ENCODE measurements around the gene DUSP18.
"Not testable (repeated sequence)": the region's sequence is repeated elsewhere in the genome, so short reads cannot be mapped to it uniquely, and the experiment has no call there.

Gene DUSP18

GRCh38 chr22:30676565-30676964 lies 8.9 kb upstream of the DUSP18 start:
- not testable (repeated sequence) for DNase-seq

DNA sequence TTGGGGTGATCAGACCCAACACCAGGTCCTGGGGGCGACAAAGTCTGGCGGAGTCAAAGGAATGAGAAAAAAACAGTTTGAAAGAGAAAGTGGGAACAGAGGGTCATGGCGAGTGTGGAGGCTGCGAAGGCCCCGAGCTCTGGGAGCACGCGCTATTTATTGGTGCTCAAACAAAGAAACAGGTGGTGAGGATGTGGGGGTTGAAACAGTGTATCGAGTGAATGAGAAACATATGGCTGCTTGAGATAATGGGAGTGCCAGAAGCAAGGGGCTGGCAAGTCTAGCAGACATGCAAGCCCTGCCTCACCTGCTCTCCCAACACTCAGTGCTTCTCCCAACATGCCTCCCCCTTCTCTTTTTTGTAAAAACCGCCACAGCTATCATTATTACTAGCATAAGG lies 7.8 kb upstream of the DUSP18 start:
- DNase-seq = no peak

DNA sequence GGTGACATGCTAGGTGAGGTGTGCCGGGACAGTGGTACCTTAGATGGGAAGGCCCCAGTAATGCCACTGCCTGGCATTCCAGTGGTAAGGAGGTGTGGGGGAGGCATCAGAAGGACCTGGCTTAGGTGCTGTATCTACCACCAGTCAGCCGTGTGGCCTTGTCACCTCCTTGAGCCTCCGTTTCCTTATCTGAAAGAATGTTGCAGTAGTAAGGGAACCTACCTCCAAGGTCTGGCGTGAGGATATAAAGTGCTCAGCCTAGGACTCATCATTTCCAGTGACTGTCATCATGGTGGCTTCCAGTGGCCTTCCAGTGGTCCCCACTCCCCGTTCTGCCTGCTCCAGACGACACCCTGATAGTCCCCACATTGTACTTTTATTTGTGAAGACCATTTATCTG lies 6.8 kb upstream of the DUSP18 start:
- DNase-seq = no peak

DNA sequence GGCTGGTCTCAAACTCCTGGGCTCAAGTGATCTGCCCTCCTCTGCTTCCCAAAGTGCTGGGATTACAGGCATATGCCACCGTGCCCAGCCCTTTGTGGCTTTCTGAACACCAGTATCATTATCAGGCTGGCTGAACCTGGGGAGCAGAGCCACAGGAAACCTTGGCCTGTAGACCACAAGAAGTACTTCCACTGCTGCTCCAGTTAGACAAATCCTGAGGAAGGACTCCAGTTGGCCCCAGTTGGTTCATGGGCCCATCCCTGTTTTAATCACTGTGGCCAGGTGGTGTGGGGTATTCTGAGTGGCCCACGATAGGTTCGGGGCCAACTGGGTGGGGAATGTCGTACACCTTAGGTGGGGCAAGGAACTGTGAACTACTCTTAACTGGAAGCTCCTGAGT lies 5.5 kb upstream of the DUSP18 start:
- DNase-seq = no peak

DNA sequence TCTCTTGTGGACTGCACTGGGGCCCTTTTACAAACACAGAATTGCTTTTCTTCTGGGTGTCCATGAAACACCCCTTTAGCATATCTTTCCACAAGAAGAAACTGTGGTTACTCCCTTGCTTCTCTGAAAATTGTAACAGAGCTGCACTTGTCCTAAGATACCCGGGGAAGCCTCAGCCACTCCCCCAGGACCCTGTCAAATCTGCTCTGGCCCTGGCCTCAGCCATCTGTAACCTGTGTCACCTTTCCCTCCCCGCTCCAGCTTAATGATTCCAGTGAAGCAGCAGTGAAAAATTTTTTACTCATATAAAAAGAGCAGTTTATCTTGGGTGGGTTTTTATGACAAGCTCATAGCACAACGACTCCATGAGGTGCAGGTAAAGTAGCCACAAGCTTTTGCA lies 3.4 kb upstream of the DUSP18 start:
- no peak for DNase-seq

DNA sequence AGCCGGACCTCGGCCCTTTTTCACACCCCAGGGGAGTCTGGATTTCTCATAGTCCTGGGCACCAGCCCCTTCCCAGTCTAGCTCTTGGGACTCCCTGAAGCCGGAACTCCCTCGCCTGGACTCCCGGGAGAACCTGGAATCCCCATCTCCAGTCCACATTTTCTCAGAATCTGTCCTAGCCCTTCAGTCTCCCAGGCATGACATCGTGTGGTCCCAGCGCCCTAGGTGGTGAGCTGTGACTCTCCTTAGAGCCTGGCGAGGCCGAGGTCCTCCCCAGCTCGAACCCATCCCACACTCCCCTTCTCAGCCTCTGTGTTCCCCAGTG lies 673 bp upstream of the DUSP18 start:
- DNase-seq = no peak

GRCh38 chr22:30667107-30667493 lies 575 bp downstream of the DUSP18 start:
- DNase-seq = no peak

GRCh38 chr22:30665786-30666185 lies 1.9 kb downstream of the DUSP18 start:
- no peak for DNase-seq

GRCh38 chr22:30665266-30665665 lies 2.4 kb downstream of the DUSP18 start:
- DNase-seq = no peak

GRCh38 chr22:30664798-30665197 lies 2.9 kb downstream of the DUSP18 start:
- no peak for DNase-seq

- no peak for DNase-seq
These were observed 5.6 kb downstream of the DUSP18 start for GRCh38 chr22:30662040-30662439.

DNA sequence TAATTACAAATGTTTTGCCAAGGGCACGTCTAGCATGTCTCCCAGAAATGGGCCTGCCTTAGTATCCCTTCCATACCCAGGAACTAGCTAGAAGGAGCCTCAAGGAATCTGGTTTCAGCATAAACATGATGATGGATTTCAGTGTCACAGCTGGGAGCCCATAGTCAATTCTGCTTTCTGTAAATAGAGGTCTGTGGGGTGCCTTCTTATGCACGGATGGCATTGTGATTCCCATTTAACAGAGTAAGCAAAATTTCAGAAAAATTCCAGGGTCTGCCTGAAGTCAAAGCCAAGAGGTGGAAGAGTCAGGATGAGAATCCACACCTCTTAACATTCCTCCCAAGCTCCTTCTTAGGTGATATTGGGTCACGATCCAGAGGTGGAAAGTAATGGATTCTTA lies 12.1 kb downstream of the DUSP18 start:
- no peak for DNase-seq

GRCh38 chr22:30654361-30654760 lies 13.3 kb downstream of the DUSP18 start:
- no peak for DNase-seq

DNA sequence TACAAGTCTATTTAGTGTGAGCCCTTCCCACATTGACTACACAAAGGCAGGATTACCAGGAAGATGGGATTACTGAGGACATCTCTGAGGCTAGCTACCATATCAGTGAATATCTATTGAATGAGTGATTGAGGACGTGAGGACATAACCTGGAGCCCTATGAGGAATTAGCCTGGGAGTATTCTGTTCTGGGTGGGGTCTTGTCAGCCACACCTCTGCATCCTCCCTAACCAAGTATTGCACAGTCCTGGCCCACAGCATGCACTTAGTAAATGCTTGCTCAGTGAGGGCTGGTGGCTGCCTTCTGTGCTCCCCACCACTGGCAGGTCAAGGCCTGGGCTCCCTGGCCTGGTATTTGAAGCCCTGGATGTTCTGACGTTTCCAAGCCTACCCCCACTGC lies 14.8 kb downstream of the DUSP18 start:
- no peak for DNase-seq

DNA sequence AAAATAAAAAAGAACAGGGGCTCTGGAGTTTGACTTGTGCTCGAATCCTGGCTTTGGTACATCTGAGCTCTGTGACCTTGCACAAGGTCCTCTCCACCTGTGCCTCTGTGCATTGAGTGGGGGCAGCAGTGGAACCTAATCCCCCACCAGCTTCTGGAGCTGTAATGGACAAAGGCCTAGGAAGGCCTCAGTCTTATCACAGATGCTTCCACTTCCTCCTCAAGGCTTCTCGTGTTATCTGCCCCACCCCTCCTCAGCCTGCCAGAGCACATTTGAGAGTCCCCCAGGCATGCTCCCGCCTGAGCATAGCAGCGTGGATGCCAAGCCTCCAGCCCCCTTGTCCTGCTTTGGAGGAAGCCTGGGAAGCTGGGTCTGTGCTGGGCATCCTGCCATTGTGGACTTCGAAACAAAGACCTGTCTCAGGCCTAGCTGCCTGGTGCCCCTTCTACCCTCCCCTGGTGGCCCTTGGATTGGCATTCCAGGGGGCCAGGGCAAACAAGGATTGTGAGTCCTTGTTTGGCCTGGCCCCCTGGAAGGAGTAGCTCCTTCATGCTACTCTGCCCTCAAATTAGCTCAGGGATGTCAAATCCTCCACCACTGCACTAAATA lies 17.1 kb downstream of the DUSP18 start:
- no peak for DNase-seq

DNA sequence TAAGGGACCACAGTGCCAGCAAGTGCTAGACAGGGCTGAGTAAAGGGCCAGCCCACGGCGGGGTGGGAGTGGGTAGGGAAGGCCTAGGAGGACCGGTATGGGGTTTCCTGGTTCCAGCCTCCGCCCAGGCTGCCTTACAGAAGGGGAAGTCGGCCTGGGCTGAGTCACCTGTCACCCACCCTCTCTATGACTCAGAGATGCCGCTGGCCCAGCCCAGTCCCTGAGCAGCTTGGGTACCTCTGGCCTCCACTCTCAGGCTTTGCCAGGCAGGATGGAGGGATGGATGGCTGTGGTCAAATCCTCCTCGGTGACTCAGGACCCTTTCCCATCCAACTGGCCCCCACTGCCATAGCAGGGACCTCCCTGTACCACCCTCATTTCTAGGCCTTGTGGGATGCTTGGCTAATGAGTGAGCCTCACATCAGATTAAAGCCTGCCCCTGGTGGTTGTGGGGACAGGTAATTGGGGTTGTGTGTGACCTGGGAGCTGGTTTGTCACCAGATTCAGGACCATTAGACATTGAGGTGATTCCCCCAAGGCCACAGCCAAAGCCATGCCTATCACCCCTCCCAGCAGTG lies 18.2 kb downstream of the DUSP18 start:
- DNase-seq = no peak

- no peak for DNase-seq
These were observed 18.9 kb downstream of the DUSP18 start for GRCh38 chr22:30648825-30649224.

GRCh38 chr22:30647536-30647935 lies 20.1 kb downstream of the DUSP18 start:
- no peak for DNase-seq

- no peak for DNase-seq
These were observed 21.0 kb downstream of the DUSP18 start for GRCh38 chr22:30646518-30647160.

DNA sequence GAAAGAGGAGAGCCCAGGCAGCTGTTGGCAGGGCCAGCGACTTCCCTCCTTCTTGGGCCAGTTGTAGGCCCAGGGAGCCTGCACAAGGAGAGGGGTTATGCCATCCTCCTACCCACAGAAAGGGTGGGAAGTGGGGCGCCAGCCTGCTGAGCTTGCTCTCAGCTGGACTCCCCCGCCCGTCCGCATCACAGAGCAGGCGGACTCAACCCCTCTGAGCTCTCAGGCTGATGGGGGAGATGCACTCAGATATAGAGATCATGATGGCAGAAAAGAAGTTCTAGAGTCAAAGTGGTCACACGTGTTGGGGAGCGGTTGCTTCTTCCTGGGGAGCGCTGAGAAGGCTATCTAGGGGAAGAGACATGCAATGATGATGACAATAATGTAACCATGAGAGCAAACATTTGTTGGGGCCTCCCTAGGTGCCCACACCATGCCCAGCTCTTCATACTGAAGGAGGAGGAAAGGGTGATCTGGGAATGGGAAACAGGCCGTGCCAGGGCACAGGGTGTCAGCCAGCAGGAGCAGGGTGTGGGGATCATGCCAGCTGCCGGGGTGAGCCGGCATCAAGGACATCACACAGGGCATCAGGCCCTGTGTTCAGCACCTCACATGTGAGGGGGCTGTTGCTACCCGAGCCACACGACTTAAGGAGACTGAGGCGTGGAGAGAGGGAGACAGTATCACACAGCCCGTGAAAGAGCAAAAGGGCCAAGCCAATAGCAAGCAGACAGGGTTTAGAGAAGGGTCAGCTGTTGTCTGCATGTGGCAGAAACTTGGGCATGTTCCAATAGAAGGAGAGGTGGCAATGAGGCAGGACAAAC lies 24.4 kb downstream of the DUSP18 start:
- no peak for DNase-seq

DNA sequence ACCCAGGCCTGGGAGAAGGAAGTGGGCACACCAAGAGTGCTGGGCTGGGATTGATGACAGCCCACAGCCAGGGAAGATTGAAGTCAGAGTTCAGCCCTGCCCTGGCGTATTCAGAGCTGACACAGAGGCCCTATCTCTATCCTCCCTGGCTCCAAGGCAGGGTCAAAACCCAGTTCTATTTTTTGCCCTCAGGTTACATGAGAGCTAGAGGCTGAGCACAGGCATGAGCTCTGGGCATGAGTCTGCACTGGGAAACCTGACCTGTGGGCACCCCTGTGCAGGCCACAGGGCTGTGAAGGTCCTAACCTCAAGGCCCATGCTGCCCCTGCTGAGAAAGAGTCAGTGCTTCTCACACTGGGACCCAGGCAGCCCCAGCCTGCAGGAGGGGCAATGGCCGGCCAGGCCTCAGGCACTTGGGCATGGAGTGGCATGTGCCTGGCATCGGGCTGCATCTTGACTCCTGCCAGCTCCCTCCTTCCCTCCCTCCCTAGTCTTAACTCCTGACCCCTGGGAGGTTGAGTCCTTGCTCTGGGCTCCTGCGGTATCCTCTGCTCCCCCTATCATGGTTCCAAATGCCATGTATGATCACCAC lies 26.7 kb downstream of the DUSP18 start:
- DNase-seq = no peak

DNA sequence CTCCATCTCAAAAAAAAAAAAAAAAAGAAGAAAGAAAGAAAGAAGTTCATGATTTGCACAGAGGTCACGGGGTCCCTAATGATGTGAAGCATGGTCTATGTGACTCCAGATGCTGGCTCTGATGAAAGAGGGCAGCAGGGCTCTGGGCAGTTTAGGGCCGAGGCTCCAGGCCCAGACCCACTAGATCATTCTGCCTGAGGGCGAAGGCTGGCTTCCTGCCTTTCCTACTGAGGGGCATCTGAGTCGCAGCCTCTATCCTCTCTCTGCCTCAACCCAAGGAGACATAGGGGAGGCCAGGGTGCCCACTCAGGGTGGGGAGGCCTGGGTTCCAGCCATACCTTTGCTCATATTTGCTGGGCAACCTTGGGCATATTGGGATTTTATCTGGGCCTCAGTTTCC lies 27.3 kb downstream of the DUSP18 start:
- no peak for DNase-seq

GRCh38 chr22:30637701-30638114 lies 30.0 kb downstream of the DUSP18 start:
- DNase-seq = no peak

Data from SIG-M5 (cell line).